PC-3 (cell line): Measurements from ENCODE around the gene NDUFB3. TPM values are rescaled to one million over a fixed set of nuclear protein-coding genes. Genes with fewer than 3 reads are reported as not detected.
"Not testable (repeated sequence)": the region's sequence is repeated elsewhere in the genome, so short reads cannot be mapped to it uniquely, and the experiment has no call there.

Source experiments
- ATAC-seq: fragments of 200-7000 bp; cut with Tn5 transposase; 2 replicates; pipeline ENCODE4 v1.9.1; 2020; ENCODE audit warnings: mild to moderate bottlenecking, moderate library complexity
- BruUV-seq: library from RNA; stranded (reverse); fragments of 400-500 nt; replicated peaks from 2 replicates; lab custom pipeline; 2021; lab: Mats Ljungman, UMichigan
- CTCF ChIA-PET: fragments of 300-600 bp; sonication (Branson Sonifier 250); formaldehyde crosslinking; loops from one replicate; lab custom pipeline; 2022; ENCODE audit warnings: antibody characterized with exemption; lab: Charles Lee
- POLR2A ChIA-PET: fragments of 300-600 bp; sonication (Branson Sonifier 250); formaldehyde crosslinking; loops from one replicate; lab custom pipeline; 2022; ENCODE audit warnings: antibody characterized with exemption; ENCODE audit not compliant: unreplicated experiment; lab: Charles Lee
- DNase-seq: peaks from one replicate; pipeline ENCODE4 v3.0.0-alpha.2; 2015
- H2AFZ ChIP-seq: fragments of 300-600 bp; sonication (generic); 2 replicates; pipeline ENCODE4 v1.6.0; 2016; ENCODE audit warnings: antibody characterized with exemption, low read length
- H3F3A ChIP-seq: fragments of 300-600 bp; sonication (generic); one replicate; pipeline ENCODE4 v1.6.0; 2017; ENCODE audit warnings: antibody characterized with exemption, low read length, control low read depth, mild to moderate bottlenecking; ENCODE audit not compliant: unreplicated experiment
- H3K27ac ChIP-seq: fragments of 300-600 bp; sonication (generic); 2 replicates; pipeline ENCODE4 v1.5.1; 2016; ENCODE audit warnings: mild to moderate bottlenecking, low read length
- H3K27me3 ChIP-seq: fragments of 300-600 bp; sonication (generic); 2 replicates; pipeline ENCODE4 v1.6.1; 2016; ENCODE audit warnings: low read length, mixed read lengths
- H3K36me3 ChIP-seq: fragments of 300-600 bp; sonication (generic); 2 replicates; pipeline ENCODE4 v1.6.1; 2016; ENCODE audit warnings: low read depth, mixed run types, low read length, mixed read lengths
- H3K4me1 ChIP-seq: fragments of 300-600 bp; sonication (generic); 2 replicates; pipeline ENCODE4 v1.5.1; 2016; ENCODE audit warnings: low read length; ENCODE audit not compliant: insufficient read depth
- H3K4me2 ChIP-seq: fragments of 300-600 bp; sonication (generic); 2 replicates; pipeline ENCODE4 v1.6.0; 2016; ENCODE audit warnings: low read length
- H3K4me3 ChIP-seq: fragments of 300-600 bp; sonication (generic); 2 replicates; pipeline ENCODE4 v1.5.1; 2016; ENCODE audit warnings: mild to moderate bottlenecking, low read length, mixed read lengths
- H3K79me2 ChIP-seq: fragments of 300-600 bp; sonication (generic); 2 replicates; pipeline ENCODE4 v1.6.1; 2017; ENCODE audit warnings: low read length, mixed read lengths
- H3K9ac ChIP-seq: fragments of 300-600 bp; sonication (generic); 2 replicates; pipeline ENCODE4 v1.6.0; 2016; ENCODE audit warnings: mild to moderate bottlenecking, low read length
- H3K9me2 ChIP-seq: fragments of 300-600 bp; sonication (generic); replicated peaks from 2 replicates; pipeline ENCODE4 v1.6.1; 2016; ENCODE audit warnings: mixed run types, low read length, mixed read lengths
- H3K9me3 ChIP-seq: fragments of 300-600 bp; sonication (generic); 2 replicates; pipeline ENCODE4 v1.6.1; 2016; ENCODE audit warnings: low read length, mixed read lengths
- H4K20me1 ChIP-seq: fragments of 300-600 bp; sonication (generic); 2 replicates; pipeline ENCODE4 v1.6.1; 2016; ENCODE audit warnings: low read length, mixed read lengths
- CTCF ChIP-seq: fragments of 300-600 bp; sonication (generic); conservative IDR thresholded peaks from 2 replicates; pipeline ENCODE4 v1.5.1; 2017; ENCODE audit warnings: antibody characterized with exemption, low read depth, mild to moderate bottlenecking, low read length
- EZH2 ChIP-seq: fragments of 300-600 bp; sonication (generic); IDR thresholded peaks from one replicate; pipeline ENCODE4 v1.6.1; 2017; ENCODE audit warnings: antibody characterized with exemption, mild to moderate bottlenecking, low read length; ENCODE audit not compliant: unreplicated experiment
- EZH2phosphoT487 ChIP-seq: fragments of 300-600 bp; sonication (generic); IDR thresholded peaks from 2 replicates; pipeline ENCODE4 v1.6.1; 2018; ENCODE audit warnings: mild to moderate bottlenecking, antibody characterized with exemption, low read length, borderline replicate concordance
- intact Hi-C: fragments of 100-400 bp; cut with micrococcal nuclease; formaldehyde crosslinking; loops from 2 replicates; pipeline ENCODE4 v1.9.0; 2023
- total RNA-seq: library from RNA; depleted of rRNA; stranded (reverse); fragments of >200 nt; gene quantifications from 2 replicates; pipeline ENCODE4 v1.2.3, GENCODE V29; 2014

Gene NDUFB3
- total RNA-seq, 1 experiment from 2014 or later: 176 TPM

GRCh38 chr2:201057715-201058248, 14.0 kb upstream of the NDUFB3 start:
- H3K27ac ChIP-seq: no peak overlapping the region
- intact Hi-C loops: no loop called here
- no TSS peak for BruUV-seq
- ChIA-PET CTCF (no interaction called here), POLR2A (no interaction called here)
- no peak overlapping the region for H3K4me2 ChIP-seq
- H3K4me3 ChIP-seq: no peak overlapping the region
- no peaks in the 10 kb centered on the region for H3K4me1 ChIP-seq
- DNase-seq (no peak), ATAC-seq (no peak)
- no peaks in the 10 kb centered on the region for H3F3A ChIP-seq
- no peaks in the 10 kb centered on the region for H3K36me3 ChIP-seq
- no peak overlapping the region for H3K9ac ChIP-seq
- no peaks in the 10 kb centered on the region for H3K27me3 ChIP-seq
- TF ChIP-seq CTCF: no peak
- H3K9me3 ChIP-seq: no peaks in the 10 kb centered on the region
- no peaks in the 10 kb centered on the region for H4K20me1 ChIP-seq
- peaks cover 74% of the 10 kb centered on the region for H3K79me2 ChIP-seq
- H3K9me2 ChIP-seq: no peaks in the 10 kb centered on the region
- no peak overlapping the region for H2AFZ ChIP-seq

GRCh38 chr2:201058914-201059313, 12.9 kb upstream of the NDUFB3 start:
- Histone ChIP-seq H3K4me2 (no peak overlapping the region), H3K79me2 (peaks cover 82% of the 10 kb centered on the region), H3K27me3 (no peaks in the 10 kb centered on the region), H3K9ac (no peak overlapping the region), H3K9me3 (no peaks in the 10 kb centered on the region), H3K4me1 (no peaks in the 10 kb centered on the region), H2AFZ (no peak overlapping the region), H3K9me2 (no peaks in the 10 kb centered on the region), H3F3A (no peaks in the 10 kb centered on the region), H4K20me1 (no peaks in the 10 kb centered on the region), H3K36me3 (no peaks in the 10 kb centered on the region), H3K27ac (no peak overlapping the region), H3K4me3 (no peak overlapping the region)
- ATAC-seq (no peak), DNase-seq (no peak)
- TF ChIP-seq EZH2phosphoT487 (no peak), CTCF (no peak), EZH2 (no peak)
- no TSS peak for BruUV-seq
- intact Hi-C loops: no loop called here
- ChIA-PET CTCF (no interaction called here), POLR2A (no interaction called here)

- ATAC-seq (no peak), DNase-seq (no peak)
- Histone ChIP-seq H3K27ac (no peak overlapping the region), H3K9ac (no peak overlapping the region), H4K20me1 (no peaks in the 10 kb centered on the region), H3F3A (no peaks in the 10 kb centered on the region), H3K79me2 (peaks cover 76% of the 10 kb centered on the region), H2AFZ (no peak overlapping the region), H3K4me3 (no peak overlapping the region), H3K4me2 (no peak overlapping the region), H3K4me1 (no peaks in the 10 kb centered on the region), H3K36me3 (no peaks in the 10 kb centered on the region), H3K27me3 (no peaks in the 10 kb centered on the region), H3K9me2 (no peaks in the 10 kb centered on the region), H3K9me3 (no peaks in the 10 kb centered on the region)
- CTCF ChIA-PET: no interaction called here
- intact Hi-C loops: no loop called here
- no TSS peak for BruUV-seq
- TF ChIP-seq EZH2phosphoT487 (no peak), CTCF (no peak)
- POLR2A ChIA-PET: no interaction called here
Measured at GRCh38 chr2:201059961-201060755, 11.6 kb upstream of the NDUFB3 start.

GRCh38 chr2:201063516-201063915, 8.3 kb upstream of the NDUFB3 start:
- H3K27me3 ChIP-seq, POLR2A ChIA-PET, ATAC-seq, H3K4me1 ChIP-seq, H3K27ac ChIP-seq, H3F3A ChIP-seq, DNase-seq, H3K9me2 ChIP-seq, H3K4me3 ChIP-seq, BruUV-seq, intact Hi-C loops, H3K4me2 ChIP-seq, H4K20me1 ChIP-seq, H2AFZ ChIP-seq, H3K36me3 ChIP-seq, H3K9ac ChIP-seq, CTCF ChIA-PET, H3K9me3 ChIP-seq: not testable (repeated sequence)
- H3K79me2 ChIP-seq: peaks cover 83% of the 10 kb centered on the region
